GM03348 (cell line): Measurements from ENCODE around the gene PRDM16.

Experiments used
- DNase-seq: peaks from one replicate; pipeline ENCODE4 v3.0.0; 2012; ENCODE audit warnings: low spot score

PRDM16 gene

DNA sequence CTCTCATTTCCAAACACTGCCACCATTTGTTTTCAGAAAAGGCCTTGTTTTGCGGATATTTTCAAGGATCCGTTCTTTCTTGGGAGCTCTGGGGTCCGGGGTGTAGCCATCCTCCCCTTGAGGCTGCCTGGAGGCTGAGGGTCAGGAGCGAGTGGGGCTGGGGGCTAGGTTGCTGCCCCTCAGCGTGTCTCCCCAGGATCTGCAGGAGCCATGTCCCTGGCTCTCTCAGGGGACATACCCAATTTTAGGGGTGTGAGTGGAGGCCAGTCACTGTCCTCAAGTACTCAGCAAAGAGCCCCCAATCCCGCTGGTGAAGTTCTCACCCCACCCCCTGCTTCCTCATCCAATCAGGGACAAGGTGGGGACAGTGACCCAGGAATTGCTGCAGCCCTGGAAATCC is 15.0 kb upstream of the PRDM16 start:
- DNase-seq, result no peak

DNA sequence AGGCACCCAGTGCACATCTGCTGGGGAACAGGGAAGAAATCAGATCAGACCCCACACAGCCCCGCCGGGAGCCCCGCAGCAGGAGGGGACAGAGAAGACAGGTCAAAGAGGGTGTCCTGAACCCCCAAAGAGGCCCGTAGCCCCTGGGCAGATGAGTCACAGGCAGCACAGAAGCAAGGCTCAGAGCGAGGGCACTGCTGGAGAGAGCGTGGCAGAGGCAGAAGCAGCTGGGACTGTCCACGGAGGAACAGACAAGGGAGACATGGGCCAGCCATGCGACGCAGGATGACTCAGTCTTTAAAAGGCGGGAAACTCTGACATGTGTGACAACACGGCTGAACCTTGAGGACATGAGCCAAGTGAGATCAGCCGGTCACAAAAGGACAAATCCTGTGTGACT is 14.5 kb upstream of the PRDM16 start:
- no peak for DNase-seq

DNA sequence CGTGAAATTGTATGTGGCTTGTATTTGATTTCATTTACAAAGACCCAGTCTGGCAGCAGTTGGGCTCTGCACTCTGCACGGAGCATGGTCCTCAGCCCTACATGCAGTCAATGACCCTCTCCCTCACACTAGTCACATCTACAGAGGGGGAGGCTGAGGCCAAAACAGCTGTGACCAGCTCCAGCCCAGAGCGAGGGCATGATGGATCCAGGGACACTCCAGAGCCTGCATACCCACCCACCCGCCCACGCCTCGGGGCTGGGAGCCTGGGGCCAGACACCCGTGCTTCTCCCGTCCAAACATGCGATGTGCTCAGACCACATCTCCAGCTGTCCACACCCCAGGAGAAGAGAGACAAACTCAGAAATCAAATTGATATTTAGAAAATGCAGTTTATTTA is 14.0 kb upstream of the PRDM16 start:
- DNase-seq, result no peak

DNA sequence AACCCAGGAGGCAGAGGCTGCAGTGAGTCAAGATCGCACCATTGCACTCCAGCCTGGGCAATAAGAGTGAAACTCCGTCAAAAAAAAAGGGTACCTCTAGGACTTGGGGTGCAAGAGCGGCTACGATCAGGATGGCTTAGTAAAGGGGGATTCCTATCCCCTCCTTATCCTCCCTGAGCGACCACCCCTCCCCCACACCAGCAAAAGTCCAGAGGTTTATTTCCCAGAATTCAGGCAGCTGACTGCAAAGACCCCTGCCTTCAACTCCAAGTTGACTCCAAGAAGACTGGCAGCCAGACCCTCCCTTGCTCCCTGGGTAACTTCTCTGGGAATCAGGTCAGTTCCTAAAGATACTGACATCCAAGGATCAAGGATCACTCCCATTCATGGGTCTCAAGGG is 12.4 kb upstream of the PRDM16 start:
- no peak for DNase-seq

DNA sequence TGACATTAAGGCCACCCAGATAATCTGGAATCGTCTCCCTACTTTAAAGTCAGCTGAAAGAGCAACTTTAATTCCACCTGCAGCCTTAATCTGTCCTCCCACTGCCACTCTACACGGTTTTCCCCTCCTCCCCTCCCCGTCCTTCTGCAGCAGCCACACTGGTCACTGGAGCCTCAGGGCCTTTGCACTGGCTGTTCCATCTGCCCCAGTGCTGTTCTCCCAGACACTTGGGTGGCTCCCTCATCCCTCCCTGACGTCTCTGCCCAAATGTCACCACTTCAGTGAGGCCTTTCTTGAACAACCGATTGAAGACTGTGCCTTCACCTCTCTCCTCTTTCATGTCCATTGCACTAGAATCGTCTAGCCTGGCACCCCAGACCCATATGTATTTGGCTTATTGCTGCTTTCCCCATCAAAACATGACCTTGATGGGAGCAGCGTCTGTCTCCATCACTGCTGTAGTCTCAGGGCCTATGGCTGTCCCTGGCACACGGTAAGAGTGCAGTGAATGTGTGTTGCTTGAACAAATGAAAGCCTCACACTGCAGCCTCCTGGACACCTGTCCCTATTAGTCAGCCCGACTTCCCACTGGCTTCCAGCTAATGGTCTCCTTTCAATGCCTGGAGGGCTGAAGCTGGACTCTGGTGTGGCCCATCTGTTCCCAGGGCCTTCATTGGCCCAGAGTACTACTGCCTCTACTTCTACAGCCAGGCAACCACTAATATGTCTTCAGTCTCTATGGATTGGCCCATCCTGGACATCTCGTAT is 10.6 kb upstream of the PRDM16 start:
- no peak for DNase-seq

DNA sequence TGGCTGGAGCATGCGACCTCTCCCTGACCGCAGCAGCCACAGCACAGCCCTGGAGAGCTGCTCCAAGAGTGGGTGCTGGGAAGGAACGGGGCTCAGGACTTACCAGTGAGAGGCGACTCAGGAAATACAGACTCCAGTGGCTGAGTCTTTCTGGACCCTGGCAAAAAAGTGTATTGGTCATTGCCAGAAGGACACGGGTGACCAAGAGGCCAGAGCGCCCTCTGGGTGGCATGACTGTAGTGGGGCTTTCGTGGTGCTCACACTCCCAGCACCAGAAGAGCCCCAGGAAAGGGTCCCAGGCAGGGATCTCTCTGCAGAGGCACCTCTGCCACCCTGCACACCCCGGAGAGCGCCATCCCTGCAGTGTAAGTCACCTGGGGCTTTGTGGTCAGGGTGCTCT is 8.9 kb upstream of the PRDM16 start:
- no peak for DNase-seq

DNA sequence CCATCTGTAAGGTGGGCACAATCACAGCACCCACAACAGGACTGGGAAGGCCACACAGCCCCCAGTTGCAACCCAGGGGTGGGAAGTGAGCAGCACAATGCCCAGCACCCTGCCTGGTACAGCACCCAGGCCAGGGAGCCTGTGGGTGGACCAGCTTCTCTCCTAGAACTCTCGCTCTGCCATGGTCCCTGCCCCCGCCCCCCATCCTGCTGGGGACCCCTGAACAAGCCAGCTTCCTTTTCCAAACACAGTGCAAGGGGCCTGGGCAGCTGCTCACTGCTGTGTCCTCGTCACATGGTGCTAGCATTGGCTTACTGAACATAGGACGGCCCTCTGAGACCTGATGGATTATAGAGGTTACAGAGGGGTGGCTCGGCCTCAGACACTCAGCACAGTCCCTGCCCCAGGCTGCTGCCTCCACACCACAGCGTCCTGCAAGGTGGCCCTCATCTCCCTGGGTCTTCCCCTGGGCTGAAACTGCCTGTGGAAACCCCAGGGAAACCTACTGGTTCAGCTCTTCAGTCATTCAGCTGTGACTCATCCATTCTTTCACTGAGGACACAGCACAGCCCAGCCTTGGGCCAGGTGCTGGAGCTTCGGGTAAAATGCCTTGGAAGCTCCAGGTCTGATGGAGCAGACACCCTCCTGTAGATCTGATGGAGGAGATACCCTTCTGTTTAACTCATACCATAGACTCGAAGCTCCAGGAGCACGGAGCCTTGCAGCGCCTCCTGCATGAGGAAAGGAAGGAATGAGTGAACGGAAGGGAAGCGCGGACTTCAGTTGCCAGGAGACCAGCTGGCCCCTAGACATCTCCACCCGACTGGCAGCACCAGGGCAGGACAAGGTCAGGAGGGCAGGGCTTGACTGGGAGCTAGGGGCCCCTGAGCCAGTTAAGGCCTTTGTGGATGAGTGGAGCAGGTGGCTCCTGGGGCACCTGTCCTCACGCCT is 8.1 kb upstream of the PRDM16 start:
- DNase-seq, result no peak

DNA sequence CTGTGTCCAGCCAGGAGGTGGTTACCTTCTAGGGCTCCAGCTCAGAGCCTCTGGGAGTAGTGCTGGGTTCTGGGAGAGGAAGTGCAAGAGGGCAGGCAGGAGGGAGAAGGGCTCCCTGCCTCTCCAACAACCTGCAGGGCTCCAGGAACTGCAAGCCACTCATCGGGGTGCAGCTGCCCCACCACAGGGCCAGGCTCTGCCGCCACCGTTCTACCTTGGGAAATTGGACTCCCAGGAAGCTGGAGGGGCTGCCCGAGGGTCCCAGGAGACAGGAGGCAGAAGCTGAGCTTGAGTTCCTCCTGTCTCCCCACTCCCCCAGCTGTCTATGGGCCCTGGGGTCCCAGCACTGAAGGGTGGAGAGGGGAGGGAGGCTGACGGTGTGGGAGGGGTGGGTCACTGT is 7.4 kb upstream of the PRDM16 start:
- no peak for DNase-seq

DNA sequence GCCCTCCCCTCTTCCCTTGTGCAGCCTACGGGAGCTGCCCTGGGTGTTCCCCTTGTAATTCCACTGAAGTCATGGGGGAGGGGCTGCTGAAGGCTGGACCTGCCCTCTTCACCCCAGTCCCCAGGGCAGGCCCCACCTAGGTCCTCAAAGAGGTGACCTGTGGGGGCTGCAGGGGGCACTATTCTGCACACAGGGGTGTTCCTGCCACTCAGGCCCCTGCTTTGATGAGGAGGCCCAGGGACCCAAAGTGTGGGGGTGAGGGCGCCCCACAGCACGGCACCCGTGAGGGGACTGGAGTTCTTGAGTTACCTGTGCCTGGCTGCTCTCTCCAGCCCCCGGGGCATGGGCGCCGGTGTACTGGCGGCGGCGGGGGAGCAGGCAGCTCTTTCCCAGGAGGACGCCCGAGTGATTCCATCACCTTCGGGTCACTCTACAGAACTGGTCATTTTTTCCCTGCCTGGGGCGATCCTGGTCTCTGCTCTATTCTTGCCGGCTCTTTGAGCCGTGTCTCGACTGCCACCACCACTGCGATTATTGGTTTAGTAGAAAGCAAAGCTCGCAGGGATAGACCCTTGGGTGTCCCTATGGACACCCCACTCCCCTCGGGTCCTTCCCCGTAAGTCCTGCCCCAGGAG is 6.9 kb upstream of the PRDM16 start:
- no peak for DNase-seq

DNA sequence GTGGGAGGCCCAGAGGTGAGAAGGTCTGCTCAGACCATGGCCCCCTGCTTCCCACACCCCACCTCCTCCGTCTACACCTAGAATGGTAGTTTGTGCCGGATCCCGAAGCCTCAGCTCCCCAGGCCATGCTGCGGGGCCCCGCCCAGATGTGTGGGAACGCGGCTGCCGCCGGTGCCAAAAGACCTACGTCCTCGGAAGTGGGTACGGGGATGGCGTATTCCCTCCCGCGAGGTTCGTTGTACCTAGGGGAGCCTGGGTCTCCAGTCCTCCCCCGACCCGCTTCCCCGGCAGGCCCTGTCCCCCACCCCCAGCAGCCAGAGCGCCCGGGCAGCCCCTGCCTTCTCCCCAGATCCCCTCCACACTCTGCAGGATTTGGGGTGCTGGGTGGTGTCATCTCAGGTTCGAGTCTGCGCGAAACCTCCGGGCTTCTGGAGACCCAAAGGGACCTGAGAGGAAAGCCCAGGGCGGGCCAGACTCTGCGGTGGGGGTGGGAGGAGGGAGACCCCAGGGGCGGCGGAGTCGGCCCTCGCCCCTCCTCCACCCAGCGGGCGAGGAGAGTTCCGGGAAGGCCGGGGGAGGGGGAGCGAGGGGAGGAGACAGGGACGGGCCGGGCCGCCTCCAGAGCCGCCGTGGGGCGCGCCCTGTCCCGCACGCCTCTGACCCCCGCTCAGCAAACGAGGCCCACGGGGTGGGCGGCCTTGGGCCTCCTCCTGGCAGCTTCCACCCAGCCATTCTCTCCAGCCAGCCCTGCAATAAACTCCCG is 6.2 kb upstream of the PRDM16 start:
- no peak for DNase-seq

DNA sequence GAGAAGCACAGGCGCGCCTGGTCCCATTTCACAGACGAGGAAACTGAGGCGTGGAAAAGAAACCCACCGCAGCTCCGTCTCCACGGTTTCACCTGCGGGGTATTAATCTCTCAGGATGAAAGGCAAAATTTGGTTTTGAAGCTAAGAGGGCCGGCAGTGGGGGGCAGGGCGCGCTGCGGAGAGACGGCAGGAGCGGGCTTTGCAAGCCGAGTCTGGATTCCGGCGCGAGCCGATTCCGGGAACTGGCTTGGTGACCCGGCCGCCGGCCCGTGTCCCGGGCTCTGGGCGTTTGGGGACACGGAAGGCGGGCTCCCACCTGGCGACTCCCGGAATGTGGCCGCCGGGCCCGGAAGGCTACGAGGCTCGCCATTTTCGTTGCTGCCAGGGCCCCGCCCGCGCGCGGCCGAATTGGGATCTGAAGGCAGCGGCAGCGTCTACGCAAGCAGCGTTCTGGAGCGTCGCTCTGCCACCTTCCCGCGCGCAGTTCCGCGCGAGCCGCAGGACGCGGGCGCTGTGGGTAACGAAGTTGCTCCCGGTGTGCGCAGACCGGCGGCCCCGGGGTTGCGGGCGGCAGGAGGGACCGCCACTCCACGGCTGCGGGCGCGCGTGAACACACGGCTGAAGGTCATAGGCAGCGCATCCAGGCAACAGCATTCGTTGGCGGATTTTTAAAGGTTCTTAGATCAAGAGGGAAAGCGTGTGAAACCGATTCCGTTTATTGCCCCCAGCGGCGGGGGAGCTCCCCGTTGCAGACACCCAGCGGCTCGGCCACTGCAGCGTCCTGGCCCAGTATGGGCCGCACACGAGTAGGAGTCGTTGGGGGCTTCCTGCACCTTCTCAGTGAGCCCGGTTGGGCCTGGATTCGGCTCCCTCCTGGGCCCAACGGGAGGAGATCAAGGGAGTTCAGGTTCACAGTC is 5.4 kb upstream of the PRDM16 start:
- DNase-seq, result no peak

DNA sequence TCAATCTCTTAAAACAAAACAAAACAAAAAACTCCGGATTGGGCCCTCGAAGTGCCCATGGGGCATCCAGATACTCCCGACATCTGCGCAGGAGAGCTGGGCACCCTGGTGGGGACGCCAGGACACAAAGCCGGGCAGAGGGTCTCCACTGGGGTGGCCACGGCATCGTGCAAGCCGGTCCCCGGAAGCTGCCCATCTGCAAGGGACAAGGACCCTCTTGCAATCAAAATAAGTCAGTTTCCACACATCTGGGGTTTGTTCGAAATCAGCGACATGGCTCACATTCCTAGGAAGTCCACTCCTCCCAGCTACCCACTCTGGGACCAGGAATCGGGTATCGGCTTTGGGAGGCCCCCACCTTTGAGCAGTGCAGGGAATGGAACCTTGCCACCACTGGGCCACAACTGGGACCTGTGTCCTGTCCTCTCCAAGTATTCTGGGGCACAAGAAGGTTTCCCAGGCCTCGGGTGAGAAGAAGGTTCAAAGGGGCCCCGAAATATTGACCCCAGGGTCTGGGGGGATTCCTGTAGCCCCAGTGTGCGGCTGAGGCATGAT is 4.6 kb upstream of the PRDM16 start:
- no peak for DNase-seq

DNA sequence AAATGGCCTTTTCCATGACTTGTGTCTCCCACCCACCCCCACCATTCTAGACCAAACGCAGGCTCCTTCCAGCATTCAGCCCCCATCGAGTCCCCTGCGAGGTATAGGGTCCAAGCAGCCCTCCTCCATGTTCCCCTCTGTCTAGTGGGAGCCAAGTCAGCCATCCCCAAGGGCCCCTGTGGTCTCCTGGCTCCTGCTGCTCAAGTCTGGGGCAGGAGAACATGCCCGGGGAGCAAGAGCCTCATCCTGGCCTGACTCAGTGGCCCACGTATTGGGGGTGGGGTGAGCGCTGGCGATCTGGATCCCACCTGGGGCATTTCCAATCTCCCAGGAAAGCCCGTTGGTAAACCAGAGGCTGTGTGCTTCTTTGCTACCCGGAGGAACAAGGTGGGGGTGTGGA is 4.1 kb upstream of the PRDM16 start:
- DNase-seq, result no peak

DNA sequence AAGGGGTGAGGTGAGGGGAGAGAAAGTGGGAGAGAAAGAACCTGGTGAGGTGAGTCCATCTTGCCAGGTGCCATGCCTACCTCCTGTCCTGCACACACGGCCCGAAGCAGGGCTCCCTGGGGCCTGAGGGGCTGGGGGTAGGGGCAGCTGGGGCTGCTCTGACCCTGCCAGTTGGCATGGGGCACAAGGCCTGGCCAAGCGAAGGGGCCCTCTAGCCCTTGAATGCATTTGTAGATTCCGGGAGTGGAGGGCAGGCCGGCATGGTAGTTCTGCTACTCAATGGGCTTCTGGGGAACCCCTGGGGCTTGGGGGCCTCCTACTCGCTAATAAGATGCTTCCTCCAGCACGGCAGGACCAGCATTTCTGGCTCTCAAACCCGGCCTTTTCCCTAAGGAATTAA is 3.6 kb upstream of the PRDM16 start:
- no peak for DNase-seq

DNA sequence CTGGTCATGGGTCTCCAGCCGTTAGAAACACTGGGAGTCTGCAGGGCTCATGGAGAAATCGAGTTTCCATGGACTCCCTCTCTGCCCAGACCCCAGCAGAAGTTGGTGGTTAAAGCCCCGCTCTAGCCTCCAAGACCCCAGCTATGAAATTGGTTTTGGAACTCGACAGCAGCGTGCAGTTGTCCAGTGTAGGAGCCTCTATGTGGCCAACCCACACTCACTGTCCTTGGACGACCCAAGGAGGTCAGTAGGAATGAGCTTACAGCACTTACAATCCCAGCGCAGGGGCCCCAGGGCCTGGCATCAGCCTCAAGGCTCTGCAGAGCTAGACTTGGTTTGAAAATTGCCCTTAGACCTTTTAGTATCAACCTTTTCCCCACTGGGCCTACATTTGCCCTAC is 3.2 kb upstream of the PRDM16 start:
- DNase-seq, result no peak

DNA sequence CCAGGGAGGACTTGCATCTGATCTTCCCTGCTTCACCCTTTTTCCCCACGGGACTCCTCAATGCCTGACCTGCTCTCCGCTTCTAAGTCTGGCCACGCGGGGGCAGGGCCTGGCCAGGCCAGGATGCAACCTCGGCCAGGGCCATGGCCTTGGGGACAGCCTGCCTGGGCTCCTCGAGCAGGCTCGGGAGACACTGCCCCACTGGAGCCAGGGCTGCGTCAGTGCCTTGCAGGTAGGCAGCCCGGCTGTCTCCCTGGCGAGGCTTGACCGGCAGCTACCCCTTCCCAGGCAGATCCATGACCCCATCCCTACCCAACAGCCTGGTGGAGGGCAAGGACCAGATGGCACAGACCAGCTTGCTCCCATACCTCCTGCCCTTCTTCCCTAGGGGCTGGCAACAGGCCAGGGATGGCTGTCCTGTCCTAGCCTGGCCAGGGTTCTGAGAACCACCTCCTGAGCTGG is 2.7 kb upstream of the PRDM16 start:
- DNase-seq, result peak; percentile 56

DNA sequence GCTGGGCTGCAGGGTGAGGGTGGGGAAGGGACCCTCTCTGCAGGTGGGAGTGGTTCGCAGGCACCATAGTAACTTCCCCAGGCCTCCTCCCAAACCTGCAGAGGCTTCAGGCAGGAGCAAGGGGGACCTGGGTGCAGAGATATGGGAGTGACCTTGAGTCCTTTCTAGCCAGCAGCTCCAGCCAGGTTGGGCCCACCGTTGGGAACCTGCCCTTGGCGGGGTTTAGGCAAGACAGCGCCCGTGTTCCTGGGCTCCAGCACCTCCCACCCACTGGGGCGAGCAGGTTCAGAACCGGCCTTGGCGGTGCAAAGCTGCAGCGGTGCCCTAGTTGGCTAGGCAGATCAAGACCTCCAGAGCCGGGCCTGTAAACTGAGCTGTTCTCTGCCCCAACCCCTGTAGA is 2.2 kb upstream of the PRDM16 start:
- no peak for DNase-seq

DNA sequence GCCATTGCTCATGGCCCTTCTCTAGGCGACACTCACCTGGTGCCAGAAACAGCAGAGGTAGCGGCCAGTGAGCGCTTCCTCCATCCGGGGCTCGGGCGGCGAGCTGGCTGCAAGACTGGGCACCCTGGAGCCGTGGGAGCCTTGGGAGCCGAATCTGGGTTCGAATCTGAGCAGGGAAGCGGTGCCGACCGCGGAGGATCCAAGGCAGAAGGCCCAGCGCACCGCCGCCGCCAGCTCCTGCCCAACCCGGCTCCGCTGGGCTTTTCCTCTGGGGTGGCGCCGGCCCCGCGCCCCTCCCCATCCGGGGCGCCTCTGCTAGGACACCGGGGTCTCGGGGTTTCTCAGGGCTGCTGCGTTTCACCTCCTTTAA is 1.7 kb upstream of the PRDM16 start:
- DNase-seq, result no peak

DNA sequence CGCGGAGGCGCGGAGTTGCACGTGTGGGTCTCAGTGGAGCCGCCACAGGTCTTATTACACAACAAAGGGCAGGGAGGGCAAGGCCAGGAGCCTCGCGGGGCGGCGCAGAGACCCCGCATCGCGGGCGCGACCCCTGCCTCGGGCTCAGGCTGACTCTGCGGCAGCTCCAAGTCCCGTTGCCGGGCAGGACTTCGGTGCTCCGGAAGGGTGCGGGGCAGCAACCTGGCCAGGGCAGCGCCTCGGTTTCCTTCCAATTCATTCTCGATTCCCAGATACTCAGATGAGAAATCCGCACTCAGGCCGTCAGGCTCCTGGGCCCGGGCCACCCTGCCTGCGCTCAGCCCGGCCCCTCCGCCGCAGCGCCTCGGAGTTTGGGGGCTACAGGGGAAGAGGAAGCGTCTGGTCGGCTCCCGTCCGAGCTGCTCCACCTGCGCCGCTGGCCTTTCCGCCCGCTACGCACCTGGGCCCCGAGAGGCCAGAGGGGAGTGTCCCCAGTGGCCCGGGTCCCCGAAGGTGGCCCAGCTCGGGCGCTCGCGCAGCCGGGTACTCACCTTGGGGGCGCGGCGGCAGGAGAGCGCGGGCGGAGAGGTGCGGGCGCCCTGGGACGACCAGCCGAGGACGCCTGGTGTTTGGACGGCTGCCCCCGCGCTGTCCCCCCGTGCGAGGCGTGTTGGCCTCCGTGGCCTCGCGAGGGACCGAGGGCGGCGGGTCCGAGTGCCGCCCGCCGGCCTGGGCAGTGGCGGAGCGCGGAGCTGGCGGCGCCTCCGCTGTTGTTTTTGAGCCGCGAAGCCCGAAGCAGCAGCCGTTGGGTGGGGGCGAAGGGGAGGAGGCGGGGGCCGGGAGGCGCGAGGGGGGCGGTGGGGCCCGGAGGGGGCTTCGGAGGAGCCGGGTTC is 1.1 kb upstream of the PRDM16 start:
- DNase-seq, result no peak
